ENCODE results near the gene TNK2. TPM values are rescaled to one million over a fixed set of nuclear protein-coding genes. Genes with fewer than 3 reads are reported as not detected.

TNK2 gene
- polyA plus RNA-seq, 3 donors: 0.84 to 131 (median 1.8) TPM

DNA sequence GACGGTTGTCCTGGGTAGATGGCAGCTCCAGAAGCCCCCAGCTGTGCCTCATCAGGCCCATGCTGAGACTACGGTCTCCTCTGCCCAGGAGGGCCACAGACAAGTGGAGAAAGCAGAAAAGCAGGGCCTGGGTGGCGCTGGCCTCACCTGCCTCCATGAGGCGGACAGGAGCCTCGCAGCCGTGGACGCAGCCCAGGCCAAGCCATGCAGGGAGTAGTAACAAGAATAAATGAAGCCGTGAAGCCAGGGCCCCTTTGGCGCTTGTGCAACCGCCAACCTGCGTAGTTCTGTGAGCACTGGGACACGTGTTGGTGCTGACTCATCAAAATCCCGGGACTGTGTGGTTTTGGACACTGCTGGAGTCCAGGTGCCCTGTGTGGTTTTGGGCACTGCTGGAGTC, 84.4 kb downstream of the TNK2 start:
- no peak overlapping the region for H3K27ac ChIP-seq (ENCODE audit: low read depth in 1 of 2, low read length in 2 of 2)
- no peaks in the 10 kb centered on the region for H3K79me2 ChIP-seq (ENCODE audit: insufficient read depth, low read length)
- no peak overlapping the region for H3K4me3 ChIP-seq (replicated peaks in 1 of 3; ENCODE audit: low read depth in 2 of 3, low read length in 3 of 3)
- H3K36me3 ChIP-seq (replicated peaks in 1 of 2; ENCODE audit: control insufficient read depth in 1 of 2, insufficient read depth in 2 of 2, low read length in 2 of 2): no peaks in the 10 kb centered on the region
- no peak overlapping the region for H2AFZ ChIP-seq (ENCODE audit: insufficient read depth, low read depth, low read length, poor library complexity, severe bottlenecking)
- Mint-ChIP-seq H3K27ac (no peak overlapping the region), H3K27me3 (ENCODE audit: low read depth in 3 of 3) (peaks cover 6 to 8% (median 6%) of the 10 kb centered on the region in 3 donors), H3K4me3 (no peak overlapping the region), H3K9me3 (peaks cover 0 to 2% (median 0%) of the 10 kb centered on the region in 7 donors), H3K4me1 (no peaks in the 10 kb centered on the region), H3K36me3 (no peaks in the 10 kb centered on the region)
- H3K9ac ChIP-seq (ENCODE audit: insufficient read depth, low read length, poor library complexity, severe bottlenecking): no peak overlapping the region
- H3K4me1 ChIP-seq (ENCODE audit: control insufficient read depth in 1 of 2, insufficient read depth in 2 of 2, low read length in 2 of 2): no peaks in the 10 kb centered on the region
- no peaks in the 10 kb centered on the region for H4K20me1 ChIP-seq (ENCODE audit: insufficient read depth, low read length)
- H3K9me3 ChIP-seq (replicated peaks in 1 of 2; ENCODE audit: control insufficient read depth in 1 of 2, insufficient read depth in 1 of 2, low read length in 2 of 2): no peaks in the 10 kb centered on the region
- TF ChIP-seq, protein P1, sequence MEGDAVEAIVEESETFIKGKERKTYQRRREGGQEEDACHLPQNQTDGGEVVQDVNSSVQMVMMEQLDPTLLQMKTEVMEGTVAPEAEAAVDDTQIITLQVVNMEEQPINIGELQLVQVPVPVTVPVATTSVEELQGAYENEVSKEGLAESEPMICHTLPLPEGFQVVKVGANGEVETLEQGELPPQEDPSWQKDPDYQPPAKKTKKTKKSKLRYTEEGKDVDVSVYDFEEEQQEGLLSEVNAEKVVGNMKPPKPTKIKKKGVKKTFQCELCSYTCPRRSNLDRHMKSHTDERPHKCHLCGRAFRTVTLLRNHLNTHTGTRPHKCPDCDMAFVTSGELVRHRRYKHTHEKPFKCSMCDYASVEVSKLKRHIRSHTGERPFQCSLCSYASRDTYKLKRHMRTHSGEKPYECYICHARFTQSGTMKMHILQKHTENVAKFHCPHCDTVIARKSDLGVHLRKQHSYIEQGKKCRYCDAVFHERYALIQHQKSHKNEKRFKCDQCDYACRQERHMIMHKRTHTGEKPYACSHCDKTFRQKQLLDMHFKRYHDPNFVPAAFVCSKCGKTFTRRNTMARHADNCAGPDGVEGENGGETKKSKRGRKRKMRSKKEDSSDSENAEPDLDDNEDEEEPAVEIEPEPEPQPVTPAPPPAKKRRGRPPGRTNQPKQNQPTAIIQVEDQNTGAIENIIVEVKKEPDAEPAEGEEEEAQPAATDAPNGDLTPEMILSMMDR (IDR thresholded peaks at IDR 0.05): no peak
- 81% methylated on average over 11 of the region's 13 CpGs for WGBS (ENCODE audit: insufficient coverage)
- no peak overlapping the region for H3K4me2 ChIP-seq (replicated peaks; ENCODE audit: extremely low read depth, low read length, poor library complexity, severe bottlenecking)
- no peaks in the 10 kb centered on the region for H3K27me3 ChIP-seq (ENCODE audit: control insufficient read depth in 2 of 2, insufficient read depth in 2 of 2, low read length in 2 of 2)
- intact Hi-C loops (cut with micrococcal nuclease): no loop called here
- DNase-seq: no peak

DNA sequence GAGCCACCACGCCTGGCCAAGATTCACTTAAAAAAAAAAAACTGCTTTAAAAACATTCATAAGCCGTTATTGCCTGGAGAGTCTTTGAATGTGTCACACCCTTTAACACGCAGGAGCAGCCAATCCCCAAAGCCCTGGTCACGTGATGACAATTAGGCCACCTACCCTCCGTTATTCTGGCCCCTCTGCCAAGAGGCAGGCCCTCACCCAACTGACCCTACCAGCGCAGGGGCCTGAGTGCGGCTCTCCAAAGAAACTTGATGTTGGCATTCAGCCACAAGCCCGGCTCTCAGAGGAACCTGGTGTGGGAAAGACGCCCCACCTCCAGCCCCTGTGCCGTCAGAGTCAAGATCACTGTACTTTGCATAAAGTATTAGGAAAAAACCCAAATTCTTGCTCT, 85.1 kb downstream of the TNK2 start:
- peaks cover 0 to 2% (median 0%) of the 10 kb centered on the region in 7 donors for H3K9me3 Mint-ChIP-seq
- no peak overlapping the region for H2AFZ ChIP-seq (ENCODE audit: insufficient read depth, low read depth, low read length, poor library complexity, severe bottlenecking)
- H3K27ac ChIP-seq (ENCODE audit: low read depth in 1 of 2, low read length in 2 of 2): no peak overlapping the region
- H3K36me3 ChIP-seq (replicated peaks in 1 of 2; ENCODE audit: control insufficient read depth in 1 of 2, insufficient read depth in 2 of 2, low read length in 2 of 2): no peaks in the 10 kb centered on the region
- 66% methylated on average over 7 of the region's 10 CpGs for WGBS (ENCODE audit: insufficient coverage)
- H3K4me1 ChIP-seq (ENCODE audit: control insufficient read depth in 1 of 2, insufficient read depth in 2 of 2, low read length in 2 of 2): no peaks in the 10 kb centered on the region
- peaks cover 6 to 8% (median 8%) of the 10 kb centered on the region in 3 donors for H3K27me3 Mint-ChIP-seq (ENCODE audit: low read depth in 3 of 3)
- no peaks in the 10 kb centered on the region for H4K20me1 ChIP-seq (ENCODE audit: insufficient read depth, low read length)
- H3K27me3 ChIP-seq (ENCODE audit: control insufficient read depth in 2 of 2, insufficient read depth in 2 of 2, low read length in 2 of 2): no peaks in the 10 kb centered on the region
- TF ChIP-seq, protein P1 (IDR thresholded peaks at IDR 0.05): no peak
- no peak overlapping the region for H3K27ac Mint-ChIP-seq
- H3K4me3 Mint-ChIP-seq: no peak overlapping the region
- H3K9ac ChIP-seq (ENCODE audit: insufficient read depth, low read length, poor library complexity, severe bottlenecking): no peak overlapping the region
- intact Hi-C loops (cut with micrococcal nuclease): no loop called here
- H3K4me2 ChIP-seq (replicated peaks; ENCODE audit: extremely low read depth, low read length, poor library complexity, severe bottlenecking): no peak overlapping the region
- no peaks in the 10 kb centered on the region for H3K9me3 ChIP-seq (replicated peaks in 1 of 2; ENCODE audit: control insufficient read depth in 1 of 2, insufficient read depth in 1 of 2, low read length in 2 of 2)
- H3K4me3 ChIP-seq (replicated peaks in 1 of 3; ENCODE audit: low read depth in 2 of 3, low read length in 3 of 3): no peak overlapping the region
- H3K79me2 ChIP-seq (ENCODE audit: insufficient read depth, low read length): no peaks in the 10 kb centered on the region
- H3K4me1 Mint-ChIP-seq: no peaks in the 10 kb centered on the region
- DNase-seq: no peak
- no peaks in the 10 kb centered on the region for H3K36me3 Mint-ChIP-seq

Data from CD14-positive monocyte (primary cell).